SK-N-MC (cell line): ENCODE data around the gene KLHL30.

Experiments
- DNase-seq: peaks from one replicate; pipeline ENCODE4 v3.0.0-alpha.2; 2011; ENCODE audit warnings: low read depth, low spot score
- H3K27ac ChIP-seq: fragments of 200-600 bp; sonication (generic); 2 replicates; pipeline ENCODE4 v1.5.1; 2016; ENCODE audit warnings: mixed run types
- H3K36me3 ChIP-seq: fragments of 200-600 bp; sonication (generic); 2 replicates; pipeline ENCODE4 v1.6.1; 2017; ENCODE audit warnings: antibody characterized with exemption, low read length, mixed read lengths; ENCODE audit not compliant: insufficient read depth
- H3K4me3 ChIP-seq: fragments of 200-600 bp; sonication (generic); 2 replicates; pipeline ENCODE4 v1.5.1; 2016
- H3K9ac ChIP-seq: fragments of 200-600 bp; sonication (generic); 2 replicates; pipeline ENCODE4 v1.8.0; 2017; ENCODE audit warnings: mixed run types, mixed read lengths; ENCODE audit not compliant: insufficient read length
- H3K9me3 ChIP-seq: fragments of 200-600 bp; sonication (generic); 2 replicates; pipeline ENCODE4 v1.6.1; 2017; ENCODE audit warnings: low read depth, mild to moderate bottlenecking, antibody characterized with exemption, low read length, moderate library complexity, mixed read lengths
- EZH2 ChIP-seq: fragments of 200-600 bp; sonication (generic); IDR thresholded peaks from one replicate; pipeline ENCODE4 v1.6.1; 2017; ENCODE audit warnings: antibody characterized with exemption
- FOXP2 ChIP-seq: optimal IDR thresholded peaks from 2 replicates; pipeline ENCODE3; 2011; ENCODE audit warnings: mild to moderate bottlenecking, moderate library complexity; ENCODE audit not compliant: insufficient read depth; ENCODE audit errors: extremely low read length, control extremely low read depth
- POLR2AphosphoS5 ChIP-seq: IDR thresholded peaks from 2 replicates; pipeline ENCODE4 v1.6.1; 2012; ENCODE audit warnings: mild to moderate bottlenecking, low read depth, low read length, borderline replicate concordance

The KLHL30 gene

GRCh38 chr2:238146884-238147544, 8.5 kb downstream of the KLHL30 start:
- no peak for DNase-seq
- Histone ChIP-seq H3K36me3 (no peaks in the 10 kb centered on the region), H3K9me3 (no peaks in the 10 kb centered on the region), H3K9ac (no peak overlapping the region), H3K4me3 (no peak overlapping the region), H3K27ac (no peak overlapping the region)
- no peak for TF ChIP-seq FOXP2
- TF ChIP-seq EZH2: no peak
- no peak for TF ChIP-seq POLR2AphosphoS5

- Histone ChIP-seq H3K9me3 (no peaks in the 10 kb centered on the region), H3K36me3 (no peaks in the 10 kb centered on the region), H3K9ac (no peak overlapping the region), H3K27ac (no peak overlapping the region), H3K4me3 (no peak overlapping the region)
- TF ChIP-seq POLR2AphosphoS5 (no peak), FOXP2 (no peak), EZH2 (no peak)
- no peak for DNase-seq
These were observed 10.5 kb downstream of the KLHL30 start for GRCh38 chr2:238148981-238149380.

GRCh38 chr2:238149841-238150572, 11.5 kb downstream of the KLHL30 start:
- no peak overlapping the region for H3K27ac ChIP-seq
- no peaks in the 10 kb centered on the region for H3K9me3 ChIP-seq
- no peak overlapping the region for H3K9ac ChIP-seq
- no peak overlapping the region for H3K4me3 ChIP-seq
- no peaks in the 10 kb centered on the region for H3K36me3 ChIP-seq
- TF ChIP-seq EZH2 (no peak), POLR2AphosphoS5 (no peak), FOXP2 (no peak)
- no peak for DNase-seq

- Histone ChIP-seq H3K36me3 (no peaks in the 10 kb centered on the region), H3K4me3 (no peak overlapping the region), H3K27ac (no peak overlapping the region), H3K9ac (no peak overlapping the region), H3K9me3 (no peaks in the 10 kb centered on the region)
- TF ChIP-seq EZH2 (no peak), FOXP2 (no peak), POLR2AphosphoS5 (no peak)
- no peak for DNase-seq
These were observed 12.2 kb downstream of the KLHL30 start for GRCh38 chr2:238150686-238151085.

- 0 out of 2 replicates have a peak overlapping the region, but pooled peaks have one; percentile 15 for H3K27ac ChIP-seq
- H3K36me3 ChIP-seq: no peaks in the 10 kb centered on the region
- no peak overlapping the region for H3K4me3 ChIP-seq
- no peak overlapping the region for H3K9ac ChIP-seq
- no peaks in the 10 kb centered on the region for H3K9me3 ChIP-seq
- no peak for TF ChIP-seq EZH2
- TF ChIP-seq POLR2AphosphoS5: no peak
- no peak for TF ChIP-seq FOXP2
- no peak for DNase-seq
These were observed 12.7 kb downstream of the KLHL30 start for GRCh38 chr2:238151205-238151604.

GRCh38 chr2:238151628-238152235, 13.3 kb downstream of the KLHL30 start:
- TF ChIP-seq EZH2 (no peak), POLR2AphosphoS5 (no peak), FOXP2 (no peak)
- no peak for DNase-seq
- Histone ChIP-seq H3K4me3 (no peak overlapping the region), H3K9ac (no peak overlapping the region), H3K9me3 (no peaks in the 10 kb centered on the region), H3K36me3 (no peaks in the 10 kb centered on the region), H3K27ac (no peak overlapping the region)

- no peak overlapping the region for H3K4me3 ChIP-seq
- no peak overlapping the region for H3K27ac ChIP-seq
- TF ChIP-seq FOXP2: no peak
- TF ChIP-seq POLR2AphosphoS5: no peak
- no peak for TF ChIP-seq EZH2
- H3K9me3 ChIP-seq: no peaks in the 10 kb centered on the region
- DNase-seq: no peak
- H3K9ac ChIP-seq: no peak overlapping the region
- no peaks in the 10 kb centered on the region for H3K36me3 ChIP-seq
These were observed 14.6 kb downstream of the KLHL30 start for GRCh38 chr2:238152771-238153688.

GRCh38 chr2:238154570-238154969, 16.1 kb downstream of the KLHL30 start:
- H3K27ac ChIP-seq: no peak overlapping the region
- H3K4me3 ChIP-seq: no peak overlapping the region
- no peaks in the 10 kb centered on the region for H3K36me3 ChIP-seq
- no peak overlapping the region for H3K9ac ChIP-seq
- H3K9me3 ChIP-seq: no peaks in the 10 kb centered on the region
- no peak for TF ChIP-seq EZH2
- no peak for TF ChIP-seq POLR2AphosphoS5
- TF ChIP-seq FOXP2: no peak
- DNase-seq: no peak
